K562 (cell line): Measurements from ENCODE around the gene CENPH. TPM values are rescaled to one million over a fixed set of nuclear protein-coding genes. Genes with fewer than 3 reads are reported as not detected.
A peak's percentile ranks its signal among the peaks of the same experiment; 100 is the strongest.

Experiments used
- ATAC-seq: fragments of 200-7000 bp; cut with Tn5 transposase; 3 replicates; pipeline ENCODE4 v1.9.1; 2020; ENCODE audit warnings: moderate library complexity
- BruUV-seq: library from RNA; stranded (reverse); fragments of 400-500 nt; replicated peaks from 2 replicates; lab custom pipeline; 2021; lab: Mats Ljungman, UMichigan
- CTCF ChIA-PET: fragments of 300-600 bp; formaldehyde crosslinking; extraction: SDS; loops from one replicate; lab custom pipeline; 2021; ENCODE audit warnings: low intra/inter-chr PET ratio; lab: Yijun Ruan, JAX
- POLR2A ChIA-PET: fragments of 300-600, 350-650 bp; sonication (Branson Sonifier 250); formaldehyde crosslinking; extraction: SDS; loops from one replicate; lab custom pipeline; 2021; ENCODE audit warnings: antibody characterized with exemption, inconsistent platforms; lab: Yijun Ruan, JAX
- DNase-seq, 4 experiments: peaks; one replicate each; pipeline versions ENCODE4 v3.0.0 to v3.0.0-alpha.2; 2011 to 2018; ENCODE audit warnings: low spot score in 3 of 4, mixed read lengths in 3 of 4; ENCODE audit errors: extremely low read depth in 1 of 4
- FAIRE-seq: peaks from 2 replicates; lab custom pipeline; 2011; peaks lifted over from hg19 to GRCh38; lab: Jason Lieb, UNC
- H2AFZ ChIP-seq: 2 replicates; pipeline ENCODE4 v1.6.0; 2011; ENCODE audit warnings: low read depth, low read length, control low read depth, inconsistent platforms
- H3K27ac ChIP-seq: fragments of 200-600 bp; 3 replicates; pipeline ENCODE4 v1.8.0; 2011; ENCODE audit warnings: low read depth, mild to moderate bottlenecking, control low read depth, inconsistent platforms, low read length, moderate library complexity, mixed read lengths; ENCODE audit errors: extremely low read depth
- H3K27me3 ChIP-seq, 2 experiments: fragments of 300-600 bp in 1 of 2; 2 replicates in 1 of 2; 3 replicates in 1 of 2; pipeline versions ENCODE4 v1.6.0 to v1.8.0; 2011; ENCODE audit warnings: inconsistent platforms in 2 of 2, low read length in 2 of 2, mild to moderate bottlenecking in 1 of 2, mixed read lengths in 1 of 2, moderate library complexity in 1 of 2; ENCODE audit not compliant: control insufficient read depth in 2 of 2, insufficient read depth in 2 of 2
- H3K36me3 ChIP-seq: fragments of 300-600 bp; 3 replicates; pipeline ENCODE4 v1.8.0; 2011; ENCODE audit warnings: mild to moderate bottlenecking, low read length, inconsistent platforms; ENCODE audit not compliant: control insufficient read depth, insufficient read depth
- H3K4me1 ChIP-seq, 2 experiments: fragments of 200-600 bp in 1 of 2; replicated peaks in 1 of 2; 2 replicates in 1 of 2; 3 replicates in 1 of 2; pipeline versions ENCODE4 v1.5.1 to v1.8.0; 2011; ENCODE audit warnings: inconsistent platforms in 2 of 2, low read length in 2 of 2, mild to moderate bottlenecking in 1 of 2, mixed read lengths in 1 of 2, moderate library complexity in 1 of 2; ENCODE audit not compliant: control insufficient read depth in 2 of 2, insufficient read depth in 2 of 2
- H3K4me2 ChIP-seq: 2 replicates; pipeline ENCODE4 v1.6.1; 2011; ENCODE audit warnings: low read length, control low read depth, inconsistent platforms, mixed read lengths; ENCODE audit not compliant: insufficient read depth
- H3K4me3 ChIP-seq: fragments of 200-600 bp; sonication (generic), shearing (Covaris generic); 2 replicates; pipeline ENCODE4 v1.5.1; 2016; ENCODE audit warnings: control low read depth, inconsistent platforms
- H3K79me2 ChIP-seq: fragments of 200-600 bp; 3 replicates; pipeline ENCODE4 v1.8.0; 2011; ENCODE audit warnings: low read length, inconsistent platforms; ENCODE audit not compliant: control insufficient read depth, insufficient read depth
- H3K9ac ChIP-seq, 2 experiments: 2 replicates each; pipeline versions ENCODE4 v1.6.0 to v1.6.1; 2011; ENCODE audit warnings: low read depth in 2 of 2, low read length in 2 of 2, control low read depth in 1 of 2, inconsistent platforms in 1 of 2, mild to moderate bottlenecking in 1 of 2, mixed read lengths in 1 of 2; ENCODE audit not compliant: insufficient read depth in 1 of 2
- H3K9me1 ChIP-seq: one replicate; pipeline ENCODE4 v1.6.0; 2011; ENCODE audit warnings: inconsistent platforms, mild to moderate bottlenecking, low read length, moderate library complexity; ENCODE audit not compliant: control insufficient read depth, insufficient read depth
- H3K9me3 ChIP-seq: replicated peaks from 2 replicates; pipeline ENCODE4 v1.5.1; 2011; ENCODE audit warnings: low read depth, low read length, inconsistent platforms; ENCODE audit not compliant: control insufficient read depth, insufficient read depth
- H4K20me1 ChIP-seq: replicated peaks from 2 replicates; pipeline ENCODE4 v1.6.1; 2011; ENCODE audit warnings: low read length, inconsistent platforms, mixed read lengths; ENCODE audit not compliant: control insufficient read depth, insufficient read depth
- ARNT ChIP-seq, 2 experiments: fragments of 450-650 bp; IDR thresholded peaks; 2 replicates each; pipeline ENCODE4 v1.6.1; 2016; ENCODE audit warnings: mild to moderate bottlenecking in 1 of 2
- DDX20 ChIP-seq: fragments of 450-650 bp; IDR thresholded peaks from 2 replicates; pipeline ENCODE4 v1.6.1; 2016; ENCODE audit warnings: missing genetic modification characterization, low read depth, mild to moderate bottlenecking, missing compliant biosample characterization, moderate library complexity
- EP400 ChIP-seq: fragments of 450-650 bp; IDR thresholded peaks from 2 replicates; pipeline ENCODE4 v1.6.1; 2017; ENCODE audit warnings: antibody characterized with exemption, mild to moderate bottlenecking, moderate library complexity
- NFXL1 ChIP-seq: fragments of 450-650 bp; formaldehyde crosslinking; IDR thresholded peaks from 2 replicates; pipeline ENCODE4 v1.4.0; 2021; ENCODE audit warnings: mild to moderate bottlenecking
- POLR2H ChIP-seq: IDR thresholded peaks from 2 replicates; pipeline ENCODE4 v1.6.1; 2016; ENCODE audit warnings: missing genetic modification characterization, low read depth, mild to moderate bottlenecking, control low read depth, missing compliant biosample characterization, moderate library complexity
- SAFB ChIP-seq: fragments of 200-400 bp; formaldehyde crosslinking; IDR thresholded peaks from 2 replicates; pipeline ENCODE4 v1.6.1; 2017; ENCODE audit warnings: low read depth, low read length, borderline replicate concordance
- ZNF384 ChIP-seq: IDR thresholded peaks from 2 replicates; pipeline ENCODE4 v1.6.1; 2012; ENCODE audit warnings: low read depth, low read length, improper control_type of control experiment
- WGBS: fragments of 100-300 bp; shearing (Covaris generic); methylation state at CpG from one replicate; pipeline ENCODE4 v1.1.6; 2016; ENCODE audit warnings: low coverage, mixed read lengths; ENCODE audit not compliant: insufficient coverage; ENCODE audit errors: missing lambda C conversion rate; 5-methylcytosine and 5-hydroxymethylcytosine counted together
- in situ Hi-C: fragments of 300-500 bp; cut with MboI; formaldehyde crosslinking; loops from 4 replicates; pipeline ENCODE4 v1.15.0; 2018; ENCODE audit warnings: inconsistent platforms, mixed read lengths
- intact Hi-C: fragments of 100-400 bp; cut with micrococcal nuclease; formaldehyde crosslinking; loops from 2 replicates; pipeline ENCODE4 v1.14.2; 2022
- polyA plus RNA-seq, 8 experiments: library from polyadenylated mRNA; depleted of rRNA in 4 of 8; stranded (reverse) in 5 of 8; unstranded in 3 of 8; fragments of >200 nt; fragmentation: Nextera tagmentation in 2 of 8; fragmentation: Illumina TruSeq in 1 of 8; extraction: Ambion mirVana in 2 of 8; extraction: Trizol in 1 of 8; gene quantifications; 2 replicates each; pipeline versions ENCODE4 v1.2.1 to v1.2.3, GENCODE V29; 2011 to 2014; ENCODE audit warnings: inconsistent platforms in 1 of 8, missing spikeins in 1 of 8
- total RNA-seq, 7 experiments: library from RNA; depleted of rRNA in 6 of 7; stranded (reverse); fragments of >200 nt in 6 of 7; fragmentation: Illumina TruSeq in 2 of 7; extraction: Trizol in 2 of 7; gene quantifications; 2 replicates each; pipeline versions ENCODE4 v1.2.1 to v1.2.3, GENCODE V29; 2011 to 2021; ENCODE audit warnings: low replicate concordance in 1 of 7
- TF ChIP-seq, protein P1 (sequence below), 2 experiments: fragments of 450-650 bp in 1 of 2; sonication (generic) in 1 of 2; formaldehyde crosslinking in 1 of 2; IDR thresholded peaks; 2 replicates each; pipeline versions ENCODE4 v1.7.1 to v1.9.0; 2016 to 2022; ENCODE audit warnings: inconsistent platforms in 1 of 2, mild to moderate bottlenecking in 1 of 2, missing genetic modification reagents in 1 of 2
- TF ChIP-seq, protein P2 (sequence below): fragments of 200-800 bp; sonication (Bioruptor generic); IDR thresholded peaks from 2 replicates; pipeline ENCODE4 v1.6.1; 2017; ENCODE audit warnings: missing genetic modification characterization, missing compliant biosample characterization
- TF ChIP-seq, protein P3 (sequence below): fragments of 450-650 bp; formaldehyde crosslinking; IDR thresholded peaks from 2 replicates; pipeline ENCODE4 v1.4.0; 2020; ENCODE audit warnings: mild to moderate bottlenecking, moderate library complexity

CENPH gene
- total and polyA plus RNA-seq, 9 of the 15 experiments (the other 6 are each of a cell fraction or from before 2014, with no cell fraction given), result 10.5 to 124 (median 74.9) TPM

DNA sequence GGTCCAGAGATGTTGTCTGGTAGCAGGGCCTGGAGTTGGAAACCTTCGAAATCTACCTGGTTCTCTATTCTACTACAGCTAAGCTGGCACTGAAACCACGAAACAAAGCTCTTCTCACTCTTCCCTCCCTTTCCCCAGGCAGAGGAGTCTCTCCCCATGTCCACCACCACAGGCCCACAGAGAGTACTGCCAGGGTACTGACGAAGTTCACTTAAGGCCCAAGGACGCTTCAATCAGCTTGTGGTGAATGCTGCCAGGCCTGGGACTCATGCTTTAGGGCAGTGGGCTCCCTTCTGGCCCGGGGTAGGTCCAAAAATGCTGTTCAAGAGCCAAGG lies 39.7 kb upstream of the CENPH start:
- H3K9me1 ChIP-seq, result no peaks in the 10 kb centered on the region
- 54% methylated on average over 5 of the region's 5 CpGs for WGBS
- H4K20me1 ChIP-seq, result no peaks in the 10 kb centered on the region
- no peaks in the 10 kb centered on the region for H3K36me3 ChIP-seq
- ChIA-PET POLR2A (no interaction called here), CTCF (no interaction called here)
- intact Hi-C loops, result no loop called here
- H3K9me3 ChIP-seq, result no peaks in the 10 kb centered on the region
- no peak overlapping the region for H2AFZ ChIP-seq
- DNase-seq (no peak), ATAC-seq (no peak), FAIRE-seq (no peak)
- no peak overlapping the region for H3K4me3 ChIP-seq
- H3K4me1 ChIP-seq, result no peaks in the 10 kb centered on the region
- H3K4me2 ChIP-seq, result no peak overlapping the region
- in situ Hi-C loops, result no loop called here
- H3K9ac ChIP-seq, result peak overlapping the region in 1 of 2 experiments; percentile 58; a peak in 1 of 4 replicates
- H3K79me2 ChIP-seq, result no peaks in the 10 kb centered on the region
- no peak overlapping the region for H3K27ac ChIP-seq
- no TSS peak for BruUV-seq
- no peaks in the 10 kb centered on the region for H3K27me3 ChIP-seq
- TF ChIP-seq, protein P1, sequence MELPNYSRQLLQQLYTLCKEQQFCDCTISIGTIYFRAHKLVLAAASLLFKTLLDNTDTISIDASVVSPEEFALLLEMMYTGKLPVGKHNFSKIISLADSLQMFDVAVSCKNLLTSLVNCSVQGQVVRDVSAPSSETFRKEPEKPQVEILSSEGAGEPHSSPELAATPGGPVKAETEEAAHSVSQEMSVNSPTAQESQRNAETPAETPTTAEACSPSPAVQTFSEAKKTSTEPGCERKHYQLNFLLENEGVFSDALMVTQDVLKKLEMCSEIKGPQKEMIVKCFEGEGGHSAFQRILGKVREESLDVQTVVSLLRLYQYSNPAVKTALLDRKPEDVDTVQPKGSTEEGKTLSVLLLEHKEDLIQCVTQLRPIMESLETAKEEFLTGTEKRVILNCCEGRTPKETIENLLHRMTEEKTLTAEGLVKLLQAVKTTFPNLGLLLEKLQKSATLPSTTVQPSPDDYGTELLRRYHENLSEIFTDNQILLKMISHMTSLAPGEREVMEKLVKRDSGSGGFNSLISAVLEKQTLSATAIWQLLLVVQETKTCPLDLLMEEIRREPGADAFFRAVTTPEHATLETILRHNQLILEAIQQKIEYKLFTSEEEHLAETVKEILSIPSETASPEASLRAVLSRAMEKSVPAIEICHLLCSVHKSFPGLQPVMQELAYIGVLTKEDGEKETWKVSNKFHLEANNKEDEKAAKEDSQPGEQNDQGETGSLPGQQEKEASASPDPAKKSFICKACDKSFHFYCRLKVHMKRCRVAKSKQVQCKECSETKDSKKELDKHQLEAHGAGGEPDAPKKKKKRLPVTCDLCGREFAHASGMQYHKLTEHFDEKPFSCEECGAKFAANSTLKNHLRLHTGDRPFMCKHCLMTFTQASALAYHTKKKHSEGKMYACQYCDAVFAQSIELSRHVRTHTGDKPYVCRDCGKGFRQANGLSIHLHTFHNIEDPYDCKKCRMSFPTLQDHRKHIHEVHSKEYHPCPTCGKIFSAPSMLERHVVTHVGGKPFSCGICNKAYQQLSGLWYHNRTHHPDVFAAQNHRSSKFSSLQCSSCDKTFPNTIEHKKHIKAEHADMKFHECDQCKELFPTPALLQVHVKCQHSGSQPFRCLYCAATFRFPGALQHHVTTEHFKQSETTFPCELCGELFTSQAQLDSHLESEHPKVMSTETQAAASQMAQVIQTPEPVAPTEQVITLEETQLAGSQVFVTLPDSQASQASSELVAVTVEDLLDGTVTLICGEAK (IDR thresholded peaks at IDR 0.05), result no peak
- TF ChIP-seq, protein P1 (CRISPR knock-in tag; IDR thresholded peaks at IDR 0.05), result no peak
- TF ChIP-seq, protein P2, sequence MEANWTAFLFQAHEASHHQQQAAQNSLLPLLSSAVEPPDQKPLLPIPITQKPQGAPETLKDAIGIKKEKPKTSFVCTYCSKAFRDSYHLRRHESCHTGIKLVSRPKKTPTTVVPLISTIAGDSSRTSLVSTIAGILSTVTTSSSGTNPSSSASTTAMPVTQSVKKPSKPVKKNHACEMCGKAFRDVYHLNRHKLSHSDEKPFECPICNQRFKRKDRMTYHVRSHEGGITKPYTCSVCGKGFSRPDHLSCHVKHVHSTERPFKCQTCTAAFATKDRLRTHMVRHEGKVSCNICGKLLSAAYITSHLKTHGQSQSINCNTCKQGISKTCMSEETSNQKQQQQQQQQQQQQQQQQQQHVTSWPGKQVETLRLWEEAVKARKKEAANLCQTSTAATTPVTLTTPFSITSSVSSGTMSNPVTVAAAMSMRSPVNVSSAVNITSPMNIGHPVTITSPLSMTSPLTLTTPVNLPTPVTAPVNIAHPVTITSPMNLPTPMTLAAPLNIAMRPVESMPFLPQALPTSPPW (CRISPR knock-in tag), result no peak
- no peak for TF ChIP-seq ZNF384
- no peak for TF ChIP-seq ARNT (IDR thresholded peaks at IDR 0.05)
- no peak for TF ChIP-seq EP400
- TF ChIP-seq POLR2H, result no peak
- TF ChIP-seq DDX20 (tag), result no peak
- no peak for TF ChIP-seq SAFB
- TF ChIP-seq, protein P3, sequence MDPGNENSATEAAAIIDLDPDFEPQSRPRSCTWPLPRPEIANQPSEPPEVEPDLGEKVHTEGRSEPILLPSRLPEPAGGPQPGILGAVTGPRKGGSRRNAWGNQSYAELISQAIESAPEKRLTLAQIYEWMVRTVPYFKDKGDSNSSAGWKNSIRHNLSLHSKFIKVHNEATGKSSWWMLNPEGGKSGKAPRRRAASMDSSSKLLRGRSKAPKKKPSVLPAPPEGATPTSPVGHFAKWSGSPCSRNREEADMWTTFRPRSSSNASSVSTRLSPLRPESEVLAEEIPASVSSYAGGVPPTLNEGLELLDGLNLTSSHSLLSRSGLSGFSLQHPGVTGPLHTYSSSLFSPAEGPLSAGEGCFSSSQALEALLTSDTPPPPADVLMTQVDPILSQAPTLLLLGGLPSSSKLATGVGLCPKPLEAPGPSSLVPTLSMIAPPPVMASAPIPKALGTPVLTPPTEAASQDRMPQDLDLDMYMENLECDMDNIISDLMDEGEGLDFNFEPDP (CRISPR knock-in tag), result no peak
- TF ChIP-seq NFXL1 (CRISPR knock-in tag), result no peak
